Measurements from ENCODE around the gene THOC2.
"Not testable (repeated sequence)": the region's sequence is repeated elsewhere in the genome, so short reads cannot be mapped to it uniquely, and the experiment has no call there.

Gene THOC2

GRCh38 chrX:123663720-123664119 is 69.1 kb downstream of the THOC2 start:
- DNase-seq: not testable (repeated sequence)

- not testable (repeated sequence) for DNase-seq
These were observed 76.3 kb downstream of the THOC2 start for GRCh38 chrX:123656507-123656906.

GRCh38 chrX:123648811-123649181 is 84.1 kb downstream of the THOC2 start:
- DNase-seq: not testable (repeated sequence)

- no peak for DNase-seq
These were observed 84.6 kb downstream of the THOC2 start for GRCh38 chrX:123648028-123648810.

- DNase-seq: no peak
These were observed 85.6 kb downstream of the THOC2 start for GRCh38 chrX:123647244-123647643.

GRCh38 chrX:123629502-123629901 is 103.3 kb downstream of the THOC2 start:
- DNase-seq: no peak

GRCh38 chrX:123626962-123627361 is 105.9 kb downstream of the THOC2 start:
- DNase-seq: no peak

GRCh38 chrX:123625952-123626351 is 106.9 kb downstream of the THOC2 start:
- DNase-seq: no peak

- no peak for DNase-seq
These were observed 107.4 kb downstream of the THOC2 start for GRCh38 chrX:123625477-123625876.

GRCh38 chrX:123617007-123617406 is 115.8 kb downstream of the THOC2 start:
- no peak for DNase-seq

- no peak for DNase-seq
These were observed 121.9 kb downstream of the THOC2 start for GRCh38 chrX:123610915-123611314.

GRCh38 chrX:123607806-123608205 is 125.0 kb downstream of the THOC2 start:
- DNase-seq: no peak

GRCh38 chrX:123607270-123607669 is 125.6 kb downstream of the THOC2 start:
- DNase-seq: no peak

- DNase-seq: no peak
These were observed 129.4 kb downstream of the THOC2 start for GRCh38 chrX:123603491-123603890.

GRCh38 chrX:123601437-123601836 is 131.4 kb downstream of the THOC2 start:
- no peak for DNase-seq

GRCh38 chrX:123600181-123600580 is 132.7 kb downstream of the THOC2 start:
- no peak for DNase-seq

- no peak for DNase-seq
These were observed 141.9 kb downstream of the THOC2 start for GRCh38 chrX:123590842-123591486.

GRCh38 chrX:123588723-123589122 is 144.1 kb downstream of the THOC2 start:
- DNase-seq: no peak

- DNase-seq: no peak
These were observed 151.3 kb downstream of the THOC2 start for GRCh38 chrX:123581586-123581985.

- DNase-seq: no peak
These were observed 152.1 kb downstream of the THOC2 start for GRCh38 chrX:123580792-123581191.

- not testable (repeated sequence) for DNase-seq
These were observed 158.8 kb downstream of the THOC2 start for GRCh38 chrX:123574027-123574426.

GRCh38 chrX:123570011-123570590 is 162.8 kb downstream of the THOC2 start:
- DNase-seq: no peak

GRCh38 chrX:123563167-123563566 is 169.7 kb downstream of the THOC2 start:
- DNase-seq: no peak
